Thyroid gland (tissue), 4 donors: ENCODE measurements around the gene ECHS1. TPM values are rescaled to one million over a fixed set of nuclear protein-coding genes. Genes with fewer than 3 reads are reported as not detected.
"Not testable (repeated sequence)": the region's sequence is repeated elsewhere in the genome, so short reads cannot be mapped to it uniquely, and the experiment has no call there.

ENCODE experiments used
- DNase-seq, 2 donors: peaks; one replicate each; pipeline ENCODE4 v3.0.0-alpha.2; 2019
- H3K27ac ChIP-seq, 3 donors: fragments of 200-600 bp; sonication (generic); 1 replicate in 2 of 3; 2 replicates in 1 of 3; pipeline ENCODE4 v1.5.1; 2016 to 2019; ENCODE audit warnings: mild to moderate bottlenecking in 1 of 3, moderate library complexity in 1 of 3
- H3K27me3 ChIP-seq: fragments of 200-600 bp; sonication (generic); one replicate; pipeline ENCODE4 v1.5.1; 2019
- H3K36me3 ChIP-seq, 2 donors: fragments of 200-600 bp; sonication (generic); one replicate each; pipeline ENCODE4 v1.5.1; 2016 to 2019
- H3K4me1 ChIP-seq, 2 donors: fragments of 200-600 bp; sonication (generic); one replicate each; pipeline ENCODE4 v1.5.1; 2017 to 2019
- H3K4me3 ChIP-seq, 3 donors: fragments of 200-600 bp; sonication (generic); replicated peaks in 1 of 3; 1 replicate in 2 of 3; 2 replicates in 1 of 3; pipeline ENCODE4 v1.5.1; 2016; ENCODE audit warnings: mild to moderate bottlenecking in 1 of 3
- H3K9me3 ChIP-seq: fragments of 200-600 bp; sonication (generic); one replicate; pipeline ENCODE4 v1.5.1; 2017
- CTCF ChIP-seq, 6 experiments: fragments of 200-600 bp in 3 of 6; fragments of 450-650 bp in 3 of 6; sonication (generic) in 3 of 6; IDR thresholded peaks; one replicate each; pipeline ENCODE4 v1.5.1; 2016 to 2019; ENCODE audit warnings: antibody characterized with exemption in 6 of 6, mild to moderate bottlenecking in 2 of 6, inconsistent platforms in 1 of 6, moderate library complexity in 1 of 6
- POLR2A ChIP-seq, 2 donors: fragments of 450-650 bp; IDR thresholded peaks; one replicate each; pipeline ENCODE4 v1.6.1; 2017; ENCODE audit warnings: antibody characterized with exemption in 2 of 2, mild to moderate bottlenecking in 2 of 2, moderate library complexity in 1 of 2
- WGBS, 2 donors: methylation state at CpG; one replicate each; pipeline ENCODE4 v1.1.5; 2017; 5-methylcytosine and 5-hydroxymethylcytosine counted together
- intact Hi-C: fragments of 100-400 bp; cut with DNase I; formaldehyde crosslinking; loops from one replicate; pipeline ENCODE4 v1.15.1; 2023
- total RNA-seq, 4 donors: library from RNA; depleted of rRNA; stranded (reverse); fragments of >200 nt; gene quantifications; one replicate each; pipeline ENCODE4 v1.2.3, GENCODE V29; 2016

The ECHS1 gene
- total RNA-seq, 4 donors from 2014 or later = 73.9 to 135 (median 99.5) TPM

GRCh38 chr10:133324198-133324792 lies 48.9 kb downstream of the ECHS1 start:
- peak; percentile 60 to 71 for DNase-seq
- TF ChIP-seq POLR2A (IDR thresholded peaks at IDR 0.05) = no peak
- TF ChIP-seq CTCF (IDR thresholded peaks at IDR 0.05) = no peak
- WGBS, 2 donors = 14 to 18% methylated on average over 2 to 3 of the region's 13 CpGs
- Histone ChIP-seq H3K4me1 (peaks cover 6 to 18% of the 10 kb centered on the region in 2 donors), H3K4me3 (no peak overlapping the region), H3K27me3 (peaks cover 14% of the 10 kb centered on the region), H3K27ac (no peak overlapping the region), H3K9me3 (no peaks in the 10 kb centered on the region), H3K36me3 (no peaks in the 10 kb centered on the region)
- intact Hi-C loops = no loop called here

DNA sequence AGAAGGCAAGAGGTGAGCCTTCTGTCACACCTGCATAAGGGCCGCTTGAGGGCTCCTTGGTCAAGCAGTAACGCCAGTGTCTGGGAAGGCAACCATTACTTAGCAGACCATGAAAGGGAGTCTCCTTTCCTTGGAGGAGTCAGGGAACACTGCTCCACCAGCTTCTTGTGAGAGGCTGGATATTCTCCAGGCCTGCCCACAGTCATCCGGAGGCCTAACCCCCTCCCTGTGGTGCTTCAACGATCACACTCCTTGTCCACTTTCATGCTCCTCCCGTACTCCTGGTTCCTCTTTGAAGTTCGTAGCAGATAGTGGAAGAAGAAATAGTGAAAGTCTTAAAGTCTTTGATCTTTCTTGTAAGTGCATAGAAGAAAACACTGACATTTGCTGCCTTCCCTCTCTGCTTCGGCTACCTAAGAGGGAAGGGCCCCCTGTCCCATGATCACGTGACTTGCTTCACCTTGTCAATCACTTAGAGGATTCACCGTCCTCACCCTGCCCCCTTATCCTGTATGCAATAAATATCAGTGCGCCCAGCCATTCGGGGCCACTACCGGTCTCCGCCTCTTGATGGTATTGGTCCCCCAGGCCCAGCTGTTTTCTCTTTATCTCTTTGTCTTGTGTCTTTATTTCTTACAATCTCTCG lies 51.0 kb downstream of the ECHS1 start:
- WGBS, 2 donors = 43 to 48% methylated on average over 12 of the region's 14 CpGs

DNA sequence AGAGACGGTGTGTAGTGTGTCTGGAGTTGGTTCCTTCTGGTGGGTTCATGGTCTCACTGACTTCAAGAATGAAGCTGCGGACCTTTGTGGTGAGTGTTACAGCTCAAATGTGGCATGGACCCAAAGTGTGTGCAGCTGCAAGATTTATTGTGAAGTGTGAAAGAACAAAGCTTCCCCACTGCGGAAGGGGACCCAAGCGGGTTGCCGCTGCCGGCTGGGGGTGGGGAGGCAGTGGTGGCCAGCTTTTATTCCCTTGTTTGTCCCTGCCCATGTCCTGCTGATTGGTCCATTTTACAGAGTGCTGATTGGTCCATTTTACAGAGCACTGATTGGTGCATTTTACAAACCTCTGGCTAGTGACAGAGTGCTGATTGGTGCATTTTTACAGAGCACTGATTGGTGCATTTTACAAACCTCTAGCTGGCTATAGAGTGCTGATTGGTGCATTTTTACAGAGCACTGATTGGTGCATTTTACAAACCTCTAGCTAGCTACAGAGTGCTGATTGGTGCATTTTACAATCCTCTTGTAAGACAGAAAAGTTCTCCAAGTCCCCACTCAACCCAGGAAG lies 52.2 kb downstream of the ECHS1 start:
- peaks cover 4 to 19% of the 10 kb centered on the region in 2 donors for H3K4me1 ChIP-seq
- DNase-seq, H3K36me3 ChIP-seq, H3K9me3 ChIP-seq, H3K27ac ChIP-seq, H3K4me3 ChIP-seq, intact Hi-C loops, H3K27me3 ChIP-seq: not testable (repeated sequence)
- WGBS, 2 donors = 96 to 100% methylated on average over 6 of the region's 6 CpGs

More for the DNA sequence above, 51.0 kb downstream of the ECHS1 start:
- H3K4me3 ChIP-seq, H3K27me3 ChIP-seq, intact Hi-C loops, H3K27ac ChIP-seq, H3K36me3 ChIP-seq, H3K9me3 ChIP-seq: not testable (repeated sequence)
- peak; percentile 71 to 78 for DNase-seq
- H3K4me1 ChIP-seq = peaks cover 6 to 23% of the 10 kb centered on the region in 2 donors

GRCh38 chr10:133318494-133319127 lies 54.5 kb downstream of the ECHS1 start:
- Histone ChIP-seq H3K36me3 (no peaks in the 10 kb centered on the region), H3K27me3 (no peaks in the 10 kb centered on the region), H3K27ac (no peak overlapping the region), H3K4me3 (no peak overlapping the region), H3K9me3 (no peaks in the 10 kb centered on the region), H3K4me1 (peaks cover 4 to 6% of the 10 kb centered on the region in 2 donors)
- peak; percentile 48 to 52 for DNase-seq
- intact Hi-C loops = no loop called here
- TF ChIP-seq POLR2A (IDR thresholded peaks at IDR 0.05) (no peak), CTCF (IDR thresholded peaks at IDR 0.05) (peak in 5 of 6 experiments; percentile 36 to 65 (median 51))
- 0 to 31% methylated on average over 7 to 9 of the region's 51 CpGs for WGBS, 2 donors

- no peak for TF ChIP-seq CTCF (IDR thresholded peaks at IDR 0.05)
- no peak for TF ChIP-seq POLR2A (IDR thresholded peaks at IDR 0.05)
- no peak for DNase-seq
- no peaks in the 10 kb centered on the region for H3K36me3 ChIP-seq
- no peaks in the 10 kb centered on the region for H3K27me3 ChIP-seq
- no peak overlapping the region for H3K4me3 ChIP-seq
- WGBS, 2 donors = 83 to 88% methylated on average over 3 to 6 of the region's 7 CpGs
- intact Hi-C loops = no loop called here
- H3K9me3 ChIP-seq = no peaks in the 10 kb centered on the region
- no peak overlapping the region for H3K27ac ChIP-seq
- peaks cover 4 to 6% of the 10 kb centered on the region in 2 donors for H3K4me1 ChIP-seq
These were observed 56.4 kb downstream of the ECHS1 start for GRCh38 chr10:133316732-133317131.
